IMR-90 (cell line): ENCODE results near the gene NCKAP5. TPM values are rescaled to one million over a fixed set of nuclear protein-coding genes. Genes with fewer than 3 reads are reported as not detected.

Source experiments
- ATAC-seq: fragments of 200-7000 bp; cut with Tn5 transposase; 2 replicates; pipeline ENCODE4 v1.9.1; 2020; ENCODE audit warnings: low read depth, mild to moderate bottlenecking, moderate library complexity
- BruUV-seq: library from RNA; stranded (reverse); fragments of 400-500 nt; replicated peaks from 2 replicates; lab custom pipeline; 2021; lab: Mats Ljungman, UMichigan
- CTCF ChIA-PET: fragments of 300-600 bp; formaldehyde crosslinking; extraction: SDS; loops from one replicate; lab custom pipeline; 2021; ENCODE audit warnings: antibody characterized with exemption; lab: Yijun Ruan, JAX
- POLR2A ChIA-PET: fragments of 300-600 bp; sonication (Branson Sonifier 250); formaldehyde crosslinking; loops from one replicate; lab custom pipeline; 2022; ENCODE audit warnings: antibody characterized with exemption; ENCODE audit not compliant: unreplicated experiment; lab: Charles Lee
- DNase-seq: peaks from one replicate; pipeline ENCODE4 v3.0.0; 2013
- H2AFZ ChIP-seq: replicated peaks from 2 replicates; pipeline ENCODE3; 2013; ENCODE audit warnings: low read length, mild to moderate bottlenecking; ENCODE audit not compliant: poor library complexity
- H2AK5ac ChIP-seq: 2 replicates; pipeline ENCODE4 v1.6.1; 2013; ENCODE audit warnings: low read depth, low read length, inconsistent platforms
- H2AK9ac ChIP-seq: replicated peaks from 2 replicates; pipeline ENCODE3; 2013; ENCODE audit warnings: mild to moderate bottlenecking, low read depth, low read length, moderate library complexity; ENCODE audit not compliant: poor library complexity
- H2BK120ac ChIP-seq: 2 replicates; pipeline ENCODE4 v1.6.1; 2013; ENCODE audit warnings: low read depth, low read length, inconsistent platforms
- H2BK15ac ChIP-seq: 3 replicates; pipeline ENCODE4 v1.6.1; 2013; ENCODE audit warnings: low read depth, low read length, inconsistent platforms
- H2BK20ac ChIP-seq: 2 replicates; pipeline ENCODE4 v1.6.1; 2013; ENCODE audit warnings: low read depth, mild to moderate bottlenecking, inconsistent platforms, low read length, moderate library complexity
- H2BK5ac ChIP-seq: 2 replicates; pipeline ENCODE4 v1.6.1; 2013; ENCODE audit warnings: mild to moderate bottlenecking, low read depth, low read length, inconsistent platforms; ENCODE audit not compliant: poor library complexity, severe bottlenecking
- H3K14ac ChIP-seq: replicated peaks from 2 replicates; pipeline ENCODE4 v1.6.1; 2013; ENCODE audit warnings: low read depth, low read length, inconsistent platforms
- H3K18ac ChIP-seq: 2 replicates; pipeline ENCODE4 v1.6.1; 2013; ENCODE audit warnings: low read depth, low read length, control low read depth
- H3K23ac ChIP-seq: 2 replicates; pipeline ENCODE4 v1.6.1; 2013; ENCODE audit warnings: low read depth, low read length, inconsistent platforms
- H3K27ac ChIP-seq: 2 replicates; pipeline ENCODE4 v1.5.1; 2013; ENCODE audit warnings: mild to moderate bottlenecking, control low read depth, low read length; ENCODE audit not compliant: insufficient read depth
- H3K27me3 ChIP-seq: 2 replicates; pipeline ENCODE4 v1.6.1; 2013; ENCODE audit warnings: low read length; ENCODE audit not compliant: control insufficient read depth, insufficient read depth
- H3K36me3 ChIP-seq: 2 replicates; pipeline ENCODE4 v1.6.1; 2013; ENCODE audit warnings: low read length, mixed read lengths; ENCODE audit not compliant: control insufficient read depth, insufficient read depth
- H3K4ac ChIP-seq: 2 replicates; pipeline ENCODE4 v1.6.1; 2013; ENCODE audit warnings: low read depth, low read length, inconsistent platforms
- H3K4me1 ChIP-seq: 2 replicates; pipeline ENCODE4 v1.6.1; 2013; ENCODE audit warnings: low read length, mixed read lengths; ENCODE audit not compliant: control insufficient read depth, insufficient read depth
- H3K4me2 ChIP-seq: 2 replicates; pipeline ENCODE4 v1.6.1; 2013; ENCODE audit warnings: low read depth, mild to moderate bottlenecking, control low read depth, low read length, moderate library complexity
- H3K4me3 ChIP-seq: 2 replicates; pipeline ENCODE4 v1.5.1; 2013; ENCODE audit warnings: low read depth, mild to moderate bottlenecking, control low read depth, low read length, moderate library complexity; ENCODE audit not compliant: insufficient read depth
- H3K56ac ChIP-seq: 2 replicates; pipeline ENCODE4 v1.6.1; 2013; ENCODE audit warnings: low read length, inconsistent platforms; ENCODE audit not compliant: insufficient read depth; ENCODE audit errors: extremely low read depth
- H3K79me1 ChIP-seq, 2 experiments: 2 replicates each; pipeline ENCODE4 v1.6.1; 2013; ENCODE audit warnings: low read length in 2 of 2, inconsistent platforms in 1 of 2, low read depth in 1 of 2
- H3K9ac ChIP-seq: 2 replicates; pipeline ENCODE4 v1.6.1; 2013; ENCODE audit warnings: low read depth, low read length, control low read depth
- H3K9me1 ChIP-seq: 2 replicates; pipeline ENCODE4 v1.6.1; 2013; ENCODE audit warnings: low read length, inconsistent platforms; ENCODE audit not compliant: insufficient read depth
- H3K9me3 ChIP-seq: 2 replicates; pipeline ENCODE4 v1.6.1; 2013; ENCODE audit warnings: low read length; ENCODE audit not compliant: control insufficient read depth, insufficient read depth
- H4K20me1 ChIP-seq: 2 replicates; pipeline ENCODE4 v1.6.1; 2013; ENCODE audit warnings: low read length, inconsistent platforms; ENCODE audit not compliant: insufficient read depth
- H4K5ac ChIP-seq: 2 replicates; pipeline ENCODE4 v1.6.1; 2013; ENCODE audit warnings: mild to moderate bottlenecking, low read depth, low read length, control low read depth
- H4K8ac ChIP-seq, 2 experiments: 2 replicates each; pipeline ENCODE4 v1.6.1; 2013; ENCODE audit warnings: low read depth in 2 of 2, low read length in 2 of 2, control low read depth in 1 of 2, inconsistent platforms in 1 of 2
- H4K91ac ChIP-seq: 2 replicates; pipeline ENCODE4 v1.6.1; 2013; ENCODE audit warnings: low read depth, low read length, inconsistent platforms; ENCODE audit not compliant: insufficient read depth
- CEBPB ChIP-seq: IDR thresholded peaks from 2 replicates; pipeline ENCODE4 v1.6.1; 2012; ENCODE audit warnings: low read depth, low read length, improper control_type of control experiment
- RAD21 ChIP-seq: IDR thresholded peaks from 2 replicates; pipeline ENCODE4 v1.6.1; 2012; ENCODE audit warnings: low read length, improper control_type of control experiment
- WGBS, 2 experiments: methylation state at CpG; one replicate each; pipeline versions ENCODE4 v1.1.5 to v1.1.7; 2013; ENCODE audit warnings: missing lambda C conversion rate in 2 of 2; ENCODE audit not compliant: insufficient read length in 1 of 2; ENCODE audit errors: extremely low coverage in 2 of 2; 5-methylcytosine and 5-hydroxymethylcytosine counted together
- dilution Hi-C: fragments of 300-500 bp; cut with HindIII; formaldehyde crosslinking; loops from one replicate; pipeline ENCODE4 v1.14.3; 2018; ENCODE audit warnings: low sequenced_read_pairs; ENCODE audit not compliant: unreplicated experiment
- in situ Hi-C: fragments of 300-500 bp; cut with MboI; formaldehyde crosslinking; loops from 3 replicates; pipeline ENCODE4 v1.14.3; 2019; ENCODE audit warnings: low sequenced_read_pairs, inconsistent platforms, mixed read lengths
- intact Hi-C: fragments of 100-400 bp; cut with micrococcal nuclease; formaldehyde crosslinking; loops from 2 replicates; pipeline ENCODE4 v1.10.0; 2022
- polyA plus RNA-seq, 3 experiments: library from polyadenylated mRNA; depleted of rRNA; stranded (reverse); fragments of >200 nt; gene quantifications; 2 replicates each; pipeline ENCODE4 v1.2.3, GENCODE V29; 2012; ENCODE audit warnings: low replicate concordance in 1 of 3
- total RNA-seq: library from RNA; depleted of rRNA; stranded (reverse); fragments of >200 nt; gene quantifications from 2 replicates; pipeline ENCODE4 v1.2.3, GENCODE V29; 2012

The NCKAP5 gene
- total and polyA plus RNA-seq, 2 of the 4 experiments (the other 2 are of a cell fraction): 2.7 to 3.9 TPM

GRCh38 chr2:133025004-133025403 is 543.3 kb downstream of the NCKAP5 start:
- Histone ChIP-seq H4K5ac (no peak overlapping the region), H3K79me1 (peaks cover 0 to 46% of the 10 kb centered on the region in 2 experiments; a peak in 2 of 4 replicates), H3K4me3 (no peak overlapping the region), H3K4me1 (no peaks in the 10 kb centered on the region), H4K91ac (no peak overlapping the region), H3K4me2 (no peak overlapping the region), H2BK120ac (no peak overlapping the region), H3K9me1 (peaks cover 12% of the 10 kb centered on the region), H2BK15ac (no peak overlapping the region), H3K9ac (no peak overlapping the region), H3K4ac (no peak overlapping the region), H4K8ac (no peak overlapping the region), H2BK20ac (no peak overlapping the region), H2AFZ (no peak overlapping the region), H4K20me1 (peaks cover 23% of the 10 kb centered on the region; the same call in 1 of the 2 replicates), H3K27me3 (no peaks in the 10 kb centered on the region), H2BK5ac (no peak overlapping the region), H3K14ac (no peak overlapping the region), H3K36me3 (no peaks in the 10 kb centered on the region), H2AK5ac (no peak overlapping the region), H3K18ac (no peak overlapping the region), H3K23ac (no peak overlapping the region), H2AK9ac (no peak overlapping the region), H3K9me3 (no peaks in the 10 kb centered on the region), H3K56ac (no peak overlapping the region), H3K27ac (no peak overlapping the region)
- no peak; the same call in 1 of the 2 replicates for ATAC-seq
- DNase-seq: peak; percentile 56
- no CpG with 5 or more reads among the region's 3 CpGs for WGBS, 2 experiments
- intact Hi-C loops (no loop called here), dilution Hi-C loops (no loop called here), in situ Hi-C loops (no loop called here)
- ChIA-PET POLR2A (no interaction called here), CTCF (interaction anchor here (0.6 kb wide), 1 partner anchor 52 kb away, joined by 3 read pairs; no protein-coding TSS in a partner anchor)
- TF ChIP-seq RAD21 (no peak), CEBPB (peak; percentile 64)
- BruUV-seq: no TSS peak
